BJ (cell line): ENCODE data around the gene ANKRD17. TPM values are rescaled to one million over a fixed set of nuclear protein-coding genes. Genes with fewer than 3 reads are reported as not detected.

Experiments
- CTCF ChIA-PET: fragments of 350-600 bp; formaldehyde crosslinking; extraction: SDS; loops from one replicate; lab custom pipeline; 2021; ENCODE audit warnings: antibody characterized with exemption, inconsistent platforms; lab: Yijun Ruan, JAX
- POLR2A ChIA-PET: fragments of 300-600 bp; sonication (Branson Sonifier 250); formaldehyde crosslinking; extraction: SDS; loops from one replicate; lab custom pipeline; 2021; ENCODE audit warnings: antibody characterized with exemption; lab: Charles Lee
- DNase-seq: peaks from one replicate; pipeline ENCODE4 v3.0.0-alpha.2; 2011; ENCODE audit warnings: low read depth
- H3K27me3 ChIP-seq: 2 replicates; pipeline ENCODE4 v1.6.0; 2011; ENCODE audit warnings: low read length; ENCODE audit not compliant: control insufficient read depth, insufficient read depth
- H3K36me3 ChIP-seq: 2 replicates; pipeline ENCODE4 v1.5.1; 2011; ENCODE audit warnings: low read length; ENCODE audit not compliant: control insufficient read depth, insufficient read depth
- H3K4me3 ChIP-seq: 2 replicates; pipeline ENCODE4 v1.5.1; 2011; ENCODE audit warnings: low read depth, mild to moderate bottlenecking, control low read depth, low read length
- CTCF ChIP-seq: IDR thresholded peaks from 2 replicates; pipeline ENCODE4 v1.5.1; 2011; ENCODE audit warnings: low read depth, mild to moderate bottlenecking, control low read depth, inconsistent platforms, low read length, moderate library complexity; ENCODE audit not compliant: insufficient read depth
- polyA plus RNA-seq: library from polyadenylated mRNA; depleted of rRNA; stranded (reverse); fragments of >200 nt; gene quantifications from 2 replicates; pipeline ENCODE4 v1.2.3, GENCODE V29; 2011

The ANKRD17 gene
- polyA plus RNA-seq, 1 experiment = 39.6 TPM

DNA sequence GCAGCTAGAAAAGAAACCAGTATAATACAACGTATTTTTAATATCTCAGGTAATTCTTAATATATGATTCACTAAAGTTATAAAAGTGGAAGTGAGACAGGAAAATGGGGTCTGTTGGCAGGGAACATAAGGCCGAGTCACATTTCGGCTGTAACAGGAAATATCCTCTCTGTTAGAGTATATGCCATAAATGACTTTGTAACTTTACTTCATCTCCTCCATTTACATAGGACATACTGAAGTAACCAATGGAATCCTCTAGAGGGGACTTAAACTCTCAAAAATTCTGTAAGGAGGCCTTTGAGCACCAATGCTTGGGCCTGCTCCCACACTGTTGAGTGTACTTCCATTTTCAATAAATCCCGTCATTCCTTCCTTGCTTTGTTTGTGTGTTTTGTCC, 71.3 kb downstream of the ANKRD17 start:
- Histone ChIP-seq H3K36me3 (no peaks in the 10 kb centered on the region; the same call in 1 of the 2 replicates), H3K4me3 (no peak overlapping the region), H3K27me3 (no peaks in the 10 kb centered on the region)
- ChIA-PET POLR2A (no interaction called here), CTCF (no interaction called here)
- no peak for DNase-seq
- TF ChIP-seq CTCF = no peak

DNA sequence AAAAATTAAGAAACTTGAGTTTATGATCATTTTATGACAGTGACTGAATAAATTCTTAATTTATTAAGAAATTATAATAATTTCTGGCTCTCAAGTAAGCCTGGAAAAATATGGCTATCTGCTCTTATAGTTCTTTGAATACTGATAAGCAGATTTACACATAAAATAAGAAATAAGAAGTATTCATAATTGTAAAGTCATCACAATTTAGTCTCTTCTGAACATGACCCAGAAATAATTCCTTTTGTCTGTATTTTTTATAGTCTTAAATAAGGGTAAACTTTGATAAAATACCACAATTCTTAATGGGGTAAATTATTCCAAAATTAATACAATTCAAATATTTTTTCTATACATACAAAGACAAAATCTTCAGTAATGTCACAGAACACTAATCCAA, 72.7 kb downstream of the ANKRD17 start:
- Histone ChIP-seq H3K4me3 (no peak overlapping the region), H3K27me3 (no peaks in the 10 kb centered on the region), H3K36me3 (no peaks in the 10 kb centered on the region; the same call in 1 of the 2 replicates)
- no peak for TF ChIP-seq CTCF
- POLR2A ChIA-PET = no interaction called here
- DNase-seq = no peak
- CTCF ChIA-PET = no interaction called here

- ChIA-PET CTCF (no interaction called here), POLR2A (no interaction called here)
- no peak for DNase-seq
- no peak overlapping the region for H3K4me3 ChIP-seq
- no peaks in the 10 kb centered on the region; the same call in 1 of the 2 replicates for H3K36me3 ChIP-seq
- H3K27me3 ChIP-seq = no peaks in the 10 kb centered on the region
- no peak for TF ChIP-seq CTCF
These were observed 77.4 kb downstream of the ANKRD17 start for GRCh38 chr4:73181231-73181630.

GRCh38 chr4:73178389-73178788, 80.2 kb downstream of the ANKRD17 start:
- POLR2A ChIA-PET = no interaction called here
- H3K36me3 ChIP-seq = no peaks in the 10 kb centered on the region; the same call in 1 of the 2 replicates
- DNase-seq = no peak
- no peaks in the 10 kb centered on the region for H3K27me3 ChIP-seq
- no peak for TF ChIP-seq CTCF
- CTCF ChIA-PET = no interaction called here
- no peak overlapping the region for H3K4me3 ChIP-seq

- ChIA-PET CTCF (no interaction called here), POLR2A (no interaction called here)
- no peaks in the 10 kb centered on the region for H3K27me3 ChIP-seq
- peaks cover 11% of the 10 kb centered on the region for H3K36me3 ChIP-seq
- no peak for TF ChIP-seq CTCF
- no peak for DNase-seq
- no peak overlapping the region for H3K4me3 ChIP-seq
These were observed 86.4 kb downstream of the ANKRD17 start for GRCh38 chr4:73172161-73172560.
